ENCODE measurements around the gene FLII. TPM values are rescaled to one million over a fixed set of nuclear protein-coding genes. Genes with fewer than 3 reads are reported as not detected.
A peak's percentile ranks its signal among the peaks of the same experiment; 100 is the strongest.

The FLII gene
- total RNA-seq, 1 experiment from 2014 or later, result 298 TPM

- peak; percentile 80 for DNase-seq
- Mint-ChIP-seq H3K4me3 (peak overlapping the region in 1 of 2 experiments; percentile 45; a peak in 1 of 5 replicates), H3K27me3 (ENCODE audit: low read depth) (no peaks in the 10 kb centered on the region), H3K36me3 (ENCODE audit: insufficient read depth in 1 of 3, low read depth in 3 of 3) (peaks cover 16 to 57% (median 30%) of the 10 kb centered on the region in 3 experiments), H3K27ac (peak overlapping the region; percentile 65 to 88 (median 87); a peak in 6 of 7 replicates), H3K9me3 (no peaks in the 10 kb centered on the region), H3K4me1 (peaks cover 22 to 25% of the 10 kb centered on the region in 2 experiments)
- Histone ChIP-seq H2AK5ac (ENCODE audit: insufficient read length, low read length) (no peak overlapping the region), H3K23ac (ENCODE audit: insufficient read length, low read depth, low read length) (no peak overlapping the region), H2BK20ac (ENCODE audit: low read depth, low read length, poor library complexity, severe bottlenecking) (no peak overlapping the region), H3K9me3 (ENCODE audit: control insufficient read depth, low read depth, low read length) (no peaks in the 10 kb centered on the region), H3K23me2 (ENCODE audit: insufficient read length, low read depth, low read length, poor library complexity, severe bottlenecking) (no peaks in the 10 kb centered on the region), H3K27me3 (ENCODE audit: insufficient read depth, low read length) (no peaks in the 10 kb centered on the region), H3K4me2 (ENCODE audit: insufficient read depth, insufficient read length, low read length) (no peak overlapping the region), H3K14ac (ENCODE audit: insufficient read depth, low read length) (no peak overlapping the region), H3K18ac (ENCODE audit: insufficient read length, low read depth, low read length) (no peak overlapping the region), H3K4ac (ENCODE audit: low read depth, low read length) (no peak overlapping the region), H4K20me1 (ENCODE audit: control insufficient read depth, insufficient read depth, insufficient read length) (no peaks in the 10 kb centered on the region), H4K91ac (ENCODE audit: insufficient read length, low read depth, low read length) (no peak overlapping the region), H3T11ph (ENCODE audit: low read length) (no peak overlapping the region), H4K5ac (ENCODE audit: insufficient read length, low read depth, low read length) (no peak overlapping the region), H2BK15ac (ENCODE audit: low read depth, low read length) (no peak overlapping the region), H2BK120ac (ENCODE audit: low read depth, low read length, poor library complexity, severe bottlenecking) (no peak overlapping the region), H3K79me1 (ENCODE audit: insufficient read depth, low read depth, low read length, poor library complexity, severe bottlenecking) (peaks cover 8% of the 10 kb centered on the region), H3K4me1 (ENCODE audit: insufficient read depth, low read length) (no peaks in the 10 kb centered on the region; the same call in 1 of the 2 replicates), H3K9ac (ENCODE audit: extremely low read depth, insufficient read length, low read length) (no peak overlapping the region), H3K79me2 (ENCODE audit: insufficient read depth, low read length) (peaks cover under 1% of the 10 kb centered on the region; the same call in 1 of the 2 replicates), H2AFZ (ENCODE audit: low read length) (no peak overlapping the region), H3K27ac (ENCODE audit: insufficient read length, low read depth, low read length) (no peak overlapping the region), H4K8ac (replicated peaks; ENCODE audit: insufficient read length, low read depth, low read length) (no peak overlapping the region), H2BK12ac (ENCODE audit: insufficient read length, low read depth, low read length) (no peak overlapping the region), H2BK5ac (ENCODE audit: insufficient read length, low read length) (no peak overlapping the region), H3K56ac (ENCODE audit: insufficient read length, low read depth, low read length) (no peak overlapping the region)
- no CpG with 5 or more reads among the region's 7 CpGs for WGBS (ENCODE audit: extremely low coverage, insufficient read length, low lambda C conversion rate)
- TF ChIP-seq, protein P1, sequence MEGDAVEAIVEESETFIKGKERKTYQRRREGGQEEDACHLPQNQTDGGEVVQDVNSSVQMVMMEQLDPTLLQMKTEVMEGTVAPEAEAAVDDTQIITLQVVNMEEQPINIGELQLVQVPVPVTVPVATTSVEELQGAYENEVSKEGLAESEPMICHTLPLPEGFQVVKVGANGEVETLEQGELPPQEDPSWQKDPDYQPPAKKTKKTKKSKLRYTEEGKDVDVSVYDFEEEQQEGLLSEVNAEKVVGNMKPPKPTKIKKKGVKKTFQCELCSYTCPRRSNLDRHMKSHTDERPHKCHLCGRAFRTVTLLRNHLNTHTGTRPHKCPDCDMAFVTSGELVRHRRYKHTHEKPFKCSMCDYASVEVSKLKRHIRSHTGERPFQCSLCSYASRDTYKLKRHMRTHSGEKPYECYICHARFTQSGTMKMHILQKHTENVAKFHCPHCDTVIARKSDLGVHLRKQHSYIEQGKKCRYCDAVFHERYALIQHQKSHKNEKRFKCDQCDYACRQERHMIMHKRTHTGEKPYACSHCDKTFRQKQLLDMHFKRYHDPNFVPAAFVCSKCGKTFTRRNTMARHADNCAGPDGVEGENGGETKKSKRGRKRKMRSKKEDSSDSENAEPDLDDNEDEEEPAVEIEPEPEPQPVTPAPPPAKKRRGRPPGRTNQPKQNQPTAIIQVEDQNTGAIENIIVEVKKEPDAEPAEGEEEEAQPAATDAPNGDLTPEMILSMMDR (conservative IDR thresholded peaks at IDR 0.05), result no peak
Measured at GRCh38 chr17:18203308-18203707, 55.2 kb downstream of the FLII start.
